HEK293 (cell line): ENCODE data around the gene PKD2L1.

Source experiments
- CTCF ChIA-PET: fragments of 350-600 bp; formaldehyde crosslinking; extraction: SDS; loops from one replicate; lab custom pipeline; 2021; ENCODE audit warnings: antibody characterized with exemption; lab: Yijun Ruan, JAX
- POLR2A ChIA-PET: fragments of 300-600 bp; formaldehyde crosslinking; extraction: SDS; loops from one replicate; lab custom pipeline; 2020; ENCODE audit warnings: antibody characterized with exemption, inconsistent platforms; lab: Yijun Ruan, JAX
- H3K27ac ChIP-seq: fragments of 200-500 bp; sonication (Bioruptor generic); 2 replicates; pipeline ENCODE4 v1.5.1; 2014; ENCODE audit warnings: low read depth, low read length, control low read depth, inconsistent platforms; ENCODE audit errors: extremely low read depth
- H3K36me3 ChIP-seq, 2 experiments: fragments of 200-500 bp in 1 of 2; sonication (Bioruptor generic) in 1 of 2; 1 replicate in 1 of 2; 2 replicates in 1 of 2; pipeline ENCODE4 v1.5.1; 2014 to 2017; ENCODE audit warnings: inconsistent platforms in 2 of 2, low read length in 2 of 2; ENCODE audit not compliant: control insufficient read depth in 2 of 2, insufficient read depth in 1 of 2
- H3K4me1 ChIP-seq: fragments of 200-500 bp; sonication (Bioruptor generic); 2 replicates; pipeline ENCODE4 v1.5.1; 2014; ENCODE audit warnings: mild to moderate bottlenecking, low read length, inconsistent platforms; ENCODE audit not compliant: control insufficient read depth, insufficient read depth
- H3K4me3 ChIP-seq: 2 replicates; pipeline ENCODE4 v1.5.1; 2011; ENCODE audit warnings: low read depth, mild to moderate bottlenecking, control low read depth, low read length, moderate library complexity
- H3K9me3 ChIP-seq: fragments of 200-500 bp; sonication (Bioruptor generic); 2 replicates; pipeline ENCODE4 v1.5.1; 2014; ENCODE audit warnings: low read depth, low read length, inconsistent platforms; ENCODE audit not compliant: control insufficient read depth, insufficient read depth
- BCL11B ChIP-seq: fragments of 450-650 bp; formaldehyde crosslinking; IDR thresholded peaks from 2 replicates; pipeline ENCODE4 v1.5.1; 2016; ENCODE audit warnings: low read depth, missing biosample characterization, missing genetic modification characterization
- HOXC10 ChIP-seq: sonication (generic); formaldehyde crosslinking; IDR thresholded peaks from 2 replicates; pipeline ENCODE4 v1.8.1; 2023; ENCODE audit warnings: mild to moderate bottlenecking, missing genetic modification reagents
- MYNN ChIP-seq: fragments of 450-650 bp; formaldehyde crosslinking; IDR thresholded peaks from 2 replicates; pipeline ENCODE4 v1.5.1; 2016; ENCODE audit warnings: missing biosample characterization, missing genetic modification characterization, borderline replicate concordance
- MZF1 ChIP-seq: fragments of 450-650 bp; formaldehyde crosslinking; IDR thresholded peaks from 2 replicates; pipeline ENCODE4 v1.5.1; 2017; ENCODE audit warnings: missing biosample characterization, missing genetic modification characterization, borderline replicate concordance
- PRDM10 ChIP-seq: fragments of 450-650 bp; formaldehyde crosslinking; IDR thresholded peaks from 2 replicates; pipeline ENCODE4 v1.5.1; 2016; ENCODE audit warnings: missing biosample characterization, missing genetic modification characterization
- SP3 ChIP-seq: fragments of 450-650 bp; formaldehyde crosslinking; IDR thresholded peaks from 2 replicates; pipeline ENCODE4 v1.5.1; 2016; ENCODE audit warnings: missing biosample characterization, missing genetic modification characterization
- TCF7L2 ChIP-seq: IDR thresholded peaks from 2 replicates; pipeline ENCODE4 v1.6.1; 2011; ENCODE audit warnings: low read depth, mild to moderate bottlenecking, inconsistent platforms, low read length, moderate library complexity, borderline replicate concordance
- ZBTB11 ChIP-seq: fragments of 450-650 bp; formaldehyde crosslinking; conservative IDR thresholded peaks from 2 replicates; pipeline ENCODE4 v1.5.1; 2016; ENCODE audit warnings: low read depth, missing biosample characterization, missing genetic modification characterization
- ZBTB26 ChIP-seq: fragments of 450-650 bp; formaldehyde crosslinking; optimal IDR thresholded peaks from 2 replicates; pipeline ENCODE3; 2016; ENCODE audit warnings: missing biosample characterization, mild to moderate bottlenecking, missing genetic modification characterization
- ZNF26 ChIP-seq: fragments of 450-650 bp; formaldehyde crosslinking; IDR thresholded peaks from 2 replicates; pipeline ENCODE4 v1.5.1; 2016; ENCODE audit warnings: missing biosample characterization, missing genetic modification characterization
- ZNF366 ChIP-seq: fragments of 450-650 bp; formaldehyde crosslinking; conservative IDR thresholded peaks from 2 replicates; pipeline ENCODE4 v1.5.1; 2016; ENCODE audit warnings: missing biosample characterization, missing genetic modification characterization
- ZNF426 ChIP-seq: fragments of 450-650 bp; formaldehyde crosslinking; IDR thresholded peaks from 2 replicates; pipeline ENCODE4 v1.5.1; 2017; ENCODE audit warnings: missing biosample characterization, missing genetic modification characterization, mild to moderate bottlenecking, inconsistent platforms, moderate library complexity
- ZNF585B ChIP-seq: fragments of 450-650 bp; formaldehyde crosslinking; IDR thresholded peaks from 2 replicates; pipeline ENCODE4 v1.5.1; 2016; ENCODE audit warnings: missing biosample characterization, missing genetic modification characterization
- ZNF600 ChIP-seq: fragments of 450-650 bp; formaldehyde crosslinking; IDR thresholded peaks from 2 replicates; pipeline ENCODE4 v1.5.1; 2016; ENCODE audit warnings: missing biosample characterization, missing genetic modification characterization
- ZNF658 ChIP-seq: fragments of 450-650 bp; formaldehyde crosslinking; IDR thresholded peaks from 2 replicates; pipeline ENCODE4; 2016; ENCODE audit warnings: missing biosample characterization, missing genetic modification characterization
- ZNF704 ChIP-seq: fragments of 450-650 bp; formaldehyde crosslinking; IDR thresholded peaks from 2 replicates; pipeline ENCODE4 v1.5.1; 2016; ENCODE audit warnings: missing biosample characterization, missing genetic modification characterization
- ZSCAN4 ChIP-seq: fragments of 450-650 bp; formaldehyde crosslinking; IDR thresholded peaks from 2 replicates; pipeline ENCODE4 v1.5.1; 2017; ENCODE audit warnings: missing biosample characterization, missing genetic modification characterization

Gene PKD2L1

GRCh38 chr10:100311298-100311697, 18.7 kb downstream of the PKD2L1 start:
- TF ChIP-seq ZBTB26 (no peak), ZNF704 (tag by site-specific recombination) (no peak), MZF1 (no peak), MYNN (no peak), TCF7L2 (no peak), BCL11B (tag by site-specific recombination) (no peak), HOXC10 (CRISPR knock-in tag) (no peak), SP3 (tag by site-specific recombination) (no peak), PRDM10 (no peak), ZNF366 (tag by site-specific recombination) (no peak), ZNF585B (tag by site-specific recombination) (no peak), ZNF658 (tag by site-specific recombination) (no peak), ZNF600 (tag by site-specific recombination) (no peak), ZNF426 (tag by site-specific recombination) (no peak), ZNF26 (tag by site-specific recombination) (no peak), ZBTB11 (no peak), ZSCAN4 (tag by site-specific recombination) (no peak)
- H3K4me1 ChIP-seq: no peaks in the 10 kb centered on the region
- CTCF ChIA-PET: interaction anchor here (0.5 to 2.5 kb wide), 6 partner anchors 9 to 612 kb away, joined by 4 to 11 read pairs (median 4); no protein-coding TSS in a partner anchor

More at GRCh38 chr10:100311298-100311697, 18.7 kb downstream of the PKD2L1 start:
- Histone ChIP-seq H3K4me3 (no peak overlapping the region), H3K36me3 (no peaks in the 10 kb centered on the region), H3K9me3 (no peaks in the 10 kb centered on the region), H3K27ac (no peak overlapping the region)
- POLR2A ChIA-PET: no interaction called here
